Endothelial cell of umbilical vein (primary cell): Measurements from ENCODE around the gene PKNOX2. TPM values are rescaled to one million over a fixed set of nuclear protein-coding genes. Genes with fewer than 3 reads are reported as not detected.

ENCODE experiments used
- BruUV-seq: library from RNA; stranded (reverse); fragments of 400-500 nt; replicated peaks from 2 replicates; lab custom pipeline; 2021; lab: Mats Ljungman, UMichigan
- CTCF ChIA-PET: fragments of 300-600, 350-600 bp; sonication (Branson Sonifier 250); formaldehyde crosslinking; loops from one replicate; lab custom pipeline; 2021; ENCODE audit warnings: antibody characterized with exemption, inconsistent platforms; lab: Charles Lee
- POLR2A ChIA-PET: fragments of 300-600, 350-600 bp; sonication (Branson Sonifier 250); formaldehyde crosslinking; loops from one replicate; lab custom pipeline; 2021; ENCODE audit warnings: antibody characterized with exemption, inconsistent platforms; lab: Charles Lee
- DNase-seq: peaks from one replicate; pipeline ENCODE4 v3.0.0-alpha.2; 2011; ENCODE audit warnings: low read depth, low spot score
- FAIRE-seq: peaks from 2 replicates; lab custom pipeline; 2011; peaks lifted over from hg19 to GRCh38; lab: Jason Lieb, UNC
- H2AFZ ChIP-seq: 2 replicates; pipeline ENCODE4 v1.6.0; 2012; ENCODE audit warnings: low read depth, low read length, control low read depth, inconsistent platforms
- H3K27ac ChIP-seq: 2 replicates; pipeline ENCODE4 v1.5.1; 2011; ENCODE audit warnings: low read depth, mild to moderate bottlenecking, control low read depth, low read length, moderate library complexity; ENCODE audit not compliant: insufficient read depth
- H3K27me3 ChIP-seq, 2 experiments: 2 replicates each; pipeline versions ENCODE4 v1.6.0 to v1.6.1; 2011; ENCODE audit warnings: low read length in 2 of 2, mixed read lengths in 1 of 2; ENCODE audit not compliant: control insufficient read depth in 2 of 2, insufficient read depth in 2 of 2
- H3K36me3 ChIP-seq, 2 experiments: 2 replicates in 1 of 2; 3 replicates in 1 of 2; pipeline ENCODE4 v1.5.1; 2011; ENCODE audit warnings: low read length in 2 of 2, mild to moderate bottlenecking in 1 of 2, moderate library complexity in 1 of 2; ENCODE audit not compliant: control insufficient read depth in 2 of 2, insufficient read depth in 2 of 2; ENCODE audit errors: extremely low read depth in 1 of 2
- H3K4me1 ChIP-seq: 3 replicates; pipeline ENCODE4 v1.5.1; 2011; ENCODE audit warnings: mild to moderate bottlenecking, low read length; ENCODE audit not compliant: control insufficient read depth, insufficient read depth; ENCODE audit errors: extremely low read depth
- H3K4me2 ChIP-seq: 2 replicates; pipeline ENCODE4 v1.6.1; 2011; ENCODE audit warnings: low read length, control low read depth, mixed read lengths; ENCODE audit not compliant: insufficient read depth
- H3K4me3 ChIP-seq, 3 experiments: fragments of 200-600 bp in 1 of 3; sonication (generic), shearing (Covaris generic) in 1 of 3; replicated peaks in 1 of 3; 2 replicates each; pipeline ENCODE4 v1.5.1; 2011 to 2016; ENCODE audit warnings: control low read depth in 3 of 3, low read length in 3 of 3, mild to moderate bottlenecking in 2 of 3, inconsistent platforms in 1 of 3, low read depth in 1 of 3, moderate library complexity in 1 of 3; ENCODE audit not compliant: insufficient read depth in 1 of 3
- H3K79me2 ChIP-seq: 2 replicates; pipeline ENCODE4 v1.6.0; 2012; ENCODE audit warnings: low read length, inconsistent platforms; ENCODE audit not compliant: control insufficient read depth, insufficient read depth
- H3K9ac ChIP-seq: replicated peaks from 2 replicates; pipeline ENCODE3; 2011; ENCODE audit warnings: low read length, control low read depth; ENCODE audit not compliant: insufficient read depth; ENCODE audit errors: extremely low read depth
- H3K9me1 ChIP-seq: replicated peaks from 3 replicates; pipeline ENCODE4 v1.6.0; 2011; ENCODE audit warnings: mild to moderate bottlenecking, low read length; ENCODE audit not compliant: control insufficient read depth, insufficient read depth; ENCODE audit errors: extremely low read depth
- H3K9me3 ChIP-seq: replicated peaks from 2 replicates; pipeline ENCODE4 v1.5.1; 2012; ENCODE audit warnings: low read length, inconsistent platforms; ENCODE audit not compliant: control insufficient read depth, insufficient read depth
- H4K20me1 ChIP-seq: replicated peaks from 2 replicates; pipeline ENCODE3; 2011; ENCODE audit warnings: mild to moderate bottlenecking, low read length; ENCODE audit not compliant: control insufficient read depth, insufficient read depth; ENCODE audit errors: extremely low read depth
- EZH2 ChIP-seq: IDR thresholded peaks from 2 replicates; pipeline ENCODE4 v1.6.1; 2012; ENCODE audit warnings: borderline replicate concordance, low read depth, mild to moderate bottlenecking, moderate library complexity, low read length, inconsistent platforms; ENCODE audit not compliant: severe bottlenecking
- FOS ChIP-seq: IDR thresholded peaks from 2 replicates; pipeline ENCODE4 v1.6.1; 2011; ENCODE audit warnings: mild to moderate bottlenecking, low read length, moderate library complexity, borderline replicate concordance; ENCODE audit not compliant: insufficient read depth
- GATA2 ChIP-seq: IDR thresholded peaks from 2 replicates; pipeline ENCODE4 v1.7.0; 2011; ENCODE audit warnings: low read depth, mild to moderate bottlenecking, moderate library complexity, mixed read lengths, low read length; ENCODE audit not compliant: insufficient read length, insufficient read depth
- JUN ChIP-seq: IDR thresholded peaks from 2 replicates; pipeline ENCODE4 v1.6.1; 2011; ENCODE audit warnings: borderline replicate concordance, low read depth; ENCODE audit not compliant: insufficient read length, insufficient read depth
- MYC ChIP-seq: IDR thresholded peaks from one replicate; pipeline ENCODE4 v1.6.1; 2011; ENCODE audit warnings: mild to moderate bottlenecking, low read depth, low read length
- POLR2A ChIP-seq: IDR thresholded peaks from 2 replicates; pipeline ENCODE4 v1.6.1; 2012; ENCODE audit warnings: low read depth, mild to moderate bottlenecking, control low read depth, low read length
- POLR2AphosphoS5 ChIP-seq: IDR thresholded peaks from 2 replicates; pipeline ENCODE4 v1.6.1; 2012; ENCODE audit warnings: low read depth, mild to moderate bottlenecking, control low read depth, low read length, moderate library complexity; ENCODE audit not compliant: insufficient read depth
- dilution Hi-C: fragments of 300-500 bp; cut with MboI; formaldehyde crosslinking; loops from one replicate; pipeline ENCODE4 v1.15.0; 2019; ENCODE audit warnings: low sequenced_read_pairs; ENCODE audit not compliant: extremely low pct_ligation_motif_present
- intact Hi-C: fragments of 100-400 bp; cut with micrococcal nuclease; formaldehyde crosslinking; loops from one replicate; pipeline ENCODE4 v1.10.0; 2022
- polyA plus RNA-seq, 4 experiments: library from polyadenylated mRNA; depleted of rRNA in 3 of 4; stranded (reverse) in 3 of 4; unstranded in 1 of 4; fragments of >200 nt; gene quantifications; 2 replicates each; pipeline versions ENCODE4 v1.2.1 to v1.2.3, GENCODE V29; 2011 to 2012; ENCODE audit warnings: missing spikeins in 1 of 4
- total RNA-seq: library from RNA; stranded (reverse); gene quantifications from 2 replicates; pipeline ENCODE4 v1.2.3, GENCODE V29; 2021
- TF ChIP-seq, protein P1 (sequence below): IDR thresholded peaks from 2 replicates; pipeline ENCODE4 v1.6.1; 2011; ENCODE audit not compliant: insufficient read depth, insufficient read length
- TF ChIP-seq, protein P2 (sequence below), 2 donors: IDR thresholded peaks; 1 replicate in 1 of 2; 2 replicates in 1 of 2; pipeline ENCODE4 v1.5.1; 2011; ENCODE audit warnings: low read length in 2 of 2, mild to moderate bottlenecking in 2 of 2, moderate library complexity in 2 of 2, control low read depth in 1 of 2, inconsistent platforms in 1 of 2, low read depth in 1 of 2; ENCODE audit not compliant: insufficient read depth in 1 of 2; ENCODE audit errors: extremely low read depth in 1 of 2

PKNOX2 gene
- total and polyA plus RNA-seq, 2 donors (not counting 3 experiments of a cell fraction or from before 2014, with no cell fraction given), result 0.11 to 0.91 TPM

DNA sequence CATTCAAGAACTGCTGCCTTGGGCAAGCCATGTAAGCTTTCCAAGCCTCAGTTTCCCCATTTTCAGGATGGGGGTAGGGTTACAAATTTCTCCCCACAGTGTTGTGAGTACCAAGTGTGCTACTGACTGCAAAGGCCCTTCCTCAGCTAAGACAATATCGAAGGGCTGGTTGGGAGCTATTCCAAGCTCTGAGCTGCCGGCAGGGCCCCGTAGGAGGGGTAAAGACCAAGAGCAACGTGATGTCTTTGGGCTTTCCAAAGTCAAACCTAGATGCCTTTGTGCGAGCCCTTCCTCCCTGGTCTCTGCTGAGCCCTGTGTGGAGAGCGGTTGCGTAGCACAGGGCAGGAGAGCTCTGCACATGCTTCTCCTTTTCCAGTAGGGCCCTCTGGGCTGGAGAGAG, 29.3 kb downstream of the PKNOX2 start:
- intact Hi-C loops, result no loop called here
- dilution Hi-C loops, result no loop called here
- ChIA-PET POLR2A (no interaction called here), CTCF (interaction anchor here (1.9 to 3.3 kb wide), 2 partner anchors 10 to 152 kb away, joined by 6 to 20 read pairs; no protein-coding TSS in a partner anchor)
- H3K27ac ChIP-seq, result no peak overlapping the region
- DNase-seq (no peak), FAIRE-seq (no peak)
- H2AFZ ChIP-seq, result no peak overlapping the region
- no peak overlapping the region for H3K4me2 ChIP-seq
- H3K79me2 ChIP-seq, result no peaks in the 10 kb centered on the region
- BruUV-seq, result no TSS peak
- no peaks in the 10 kb centered on the region for H4K20me1 ChIP-seq
- no peak overlapping the region for H3K9ac ChIP-seq
- H3K27me3 ChIP-seq, result peaks cover 4 to 13% of the 10 kb centered on the region in 2 experiments
- H3K4me1 ChIP-seq, result peaks cover 8% of the 10 kb centered on the region
- H3K4me3 ChIP-seq, result no peak overlapping the region
- TF ChIP-seq POLR2AphosphoS5 (no peak), MYC (no peak), EZH2 (no peak), FOS (no peak), GATA2 (no peak), JUN (no peak), POLR2A (no peak)
- TF ChIP-seq, protein P1, sequence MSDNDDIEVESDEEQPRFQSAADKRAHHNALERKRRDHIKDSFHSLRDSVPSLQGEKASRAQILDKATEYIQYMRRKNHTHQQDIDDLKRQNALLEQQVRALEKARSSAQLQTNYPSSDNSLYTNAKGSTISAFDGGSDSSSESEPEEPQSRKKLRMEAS, result no peak
- TF ChIP-seq, protein P2, sequence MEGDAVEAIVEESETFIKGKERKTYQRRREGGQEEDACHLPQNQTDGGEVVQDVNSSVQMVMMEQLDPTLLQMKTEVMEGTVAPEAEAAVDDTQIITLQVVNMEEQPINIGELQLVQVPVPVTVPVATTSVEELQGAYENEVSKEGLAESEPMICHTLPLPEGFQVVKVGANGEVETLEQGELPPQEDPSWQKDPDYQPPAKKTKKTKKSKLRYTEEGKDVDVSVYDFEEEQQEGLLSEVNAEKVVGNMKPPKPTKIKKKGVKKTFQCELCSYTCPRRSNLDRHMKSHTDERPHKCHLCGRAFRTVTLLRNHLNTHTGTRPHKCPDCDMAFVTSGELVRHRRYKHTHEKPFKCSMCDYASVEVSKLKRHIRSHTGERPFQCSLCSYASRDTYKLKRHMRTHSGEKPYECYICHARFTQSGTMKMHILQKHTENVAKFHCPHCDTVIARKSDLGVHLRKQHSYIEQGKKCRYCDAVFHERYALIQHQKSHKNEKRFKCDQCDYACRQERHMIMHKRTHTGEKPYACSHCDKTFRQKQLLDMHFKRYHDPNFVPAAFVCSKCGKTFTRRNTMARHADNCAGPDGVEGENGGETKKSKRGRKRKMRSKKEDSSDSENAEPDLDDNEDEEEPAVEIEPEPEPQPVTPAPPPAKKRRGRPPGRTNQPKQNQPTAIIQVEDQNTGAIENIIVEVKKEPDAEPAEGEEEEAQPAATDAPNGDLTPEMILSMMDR (IDR thresholded peaks at IDR 0.05; ENCODE audit: extremely low read depth in 1 of 2, insufficient read depth in 1 of 2, low read depth in 1 of 2, low read length in 2 of 2), result no peak
- no peaks in the 10 kb centered on the region for H3K9me1 ChIP-seq
- H3K9me3 ChIP-seq, result no peaks in the 10 kb centered on the region
- no peaks in the 10 kb centered on the region for H3K36me3 ChIP-seq
